IPS-NIHi11 (cell line): ENCODE measurements around the gene AJAP1.

ENCODE experiments used
- DNase-seq: peaks from one replicate; pipeline ENCODE4 v3.0.0; 2012; ENCODE audit warnings: mixed read lengths, low spot score

Gene AJAP1

DNA sequence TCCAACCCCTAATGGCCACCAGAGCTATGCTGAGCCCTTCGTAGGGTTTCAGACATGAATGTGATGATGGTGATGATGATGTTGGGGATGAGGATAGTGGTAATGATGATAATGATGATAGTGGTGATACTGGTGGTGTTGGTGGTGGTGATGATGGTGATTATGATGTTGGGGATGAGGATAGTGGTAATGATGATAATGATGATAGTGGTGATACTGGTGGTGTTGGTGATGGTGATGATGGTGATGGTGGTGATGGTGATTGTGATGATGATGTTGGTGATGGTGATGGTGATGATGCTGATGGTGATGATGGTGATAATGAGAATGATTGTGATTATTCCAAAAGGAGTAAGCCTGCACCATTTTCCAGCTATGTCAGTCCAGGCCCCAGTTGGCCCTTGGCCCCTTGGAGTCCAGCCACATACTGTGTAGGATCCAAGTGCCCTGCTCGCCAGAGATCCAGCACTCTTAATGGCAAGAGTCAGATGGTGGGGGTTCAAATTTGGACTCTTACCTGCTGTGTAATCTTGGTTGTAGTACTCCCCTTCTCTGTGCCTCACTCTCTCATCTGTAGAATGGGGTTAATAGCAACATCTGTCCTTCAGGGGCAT is 28.3 kb downstream of the AJAP1 start:
- DNase-seq, result no peak

DNA sequence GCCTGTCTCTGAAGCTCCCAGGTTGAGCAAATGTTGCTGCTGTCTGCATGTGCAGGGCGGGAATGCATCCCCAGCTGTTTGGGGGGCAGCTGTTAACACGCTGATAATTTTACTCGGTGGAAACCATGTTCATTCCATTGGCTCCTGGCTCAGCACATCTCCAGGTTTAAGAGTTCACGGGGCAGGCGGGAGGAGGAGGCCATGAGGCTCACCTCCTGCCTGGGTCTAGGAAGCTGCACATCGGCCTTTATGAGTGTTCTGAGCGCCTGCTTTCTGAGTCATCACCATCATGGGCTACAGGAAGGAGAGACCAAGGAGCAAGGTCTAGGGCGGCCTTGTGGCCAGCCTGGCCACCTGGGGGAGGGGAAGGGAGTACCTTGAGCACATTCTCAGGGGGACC is 29.7 kb downstream of the AJAP1 start:
- DNase-seq, result no peak

DNA sequence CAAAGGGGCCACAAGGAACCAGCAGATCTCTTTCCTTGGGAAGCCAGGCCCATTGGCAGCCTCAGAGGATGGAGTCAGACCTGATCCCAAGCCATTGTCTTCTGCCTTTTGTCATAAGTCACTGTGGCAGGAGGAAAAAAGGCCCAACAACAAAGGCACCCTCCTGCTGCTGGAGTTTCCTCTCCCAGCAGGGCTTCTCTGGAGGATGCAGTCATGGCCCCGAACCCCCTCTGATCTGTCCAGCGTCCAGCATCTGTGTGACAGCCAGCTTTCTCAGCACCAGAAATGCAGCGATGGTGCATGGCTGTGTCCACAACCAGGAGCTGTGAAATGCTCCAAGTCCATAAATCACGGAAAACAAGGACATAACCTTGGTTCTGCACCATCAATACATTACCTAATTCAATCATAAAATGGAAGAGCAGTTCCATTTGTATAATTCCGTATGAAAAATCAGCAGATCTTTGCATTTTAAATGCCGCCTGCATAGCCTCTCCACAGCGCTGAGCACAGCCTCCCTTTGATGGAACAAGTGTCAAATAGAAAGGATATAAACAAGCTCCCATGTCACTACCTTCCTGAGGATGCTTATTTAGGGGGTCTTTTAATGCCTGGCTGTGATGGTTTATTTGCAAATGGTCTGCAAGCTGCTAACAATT is 30.6 kb downstream of the AJAP1 start:
- DNase-seq, result peak; percentile 44

DNA sequence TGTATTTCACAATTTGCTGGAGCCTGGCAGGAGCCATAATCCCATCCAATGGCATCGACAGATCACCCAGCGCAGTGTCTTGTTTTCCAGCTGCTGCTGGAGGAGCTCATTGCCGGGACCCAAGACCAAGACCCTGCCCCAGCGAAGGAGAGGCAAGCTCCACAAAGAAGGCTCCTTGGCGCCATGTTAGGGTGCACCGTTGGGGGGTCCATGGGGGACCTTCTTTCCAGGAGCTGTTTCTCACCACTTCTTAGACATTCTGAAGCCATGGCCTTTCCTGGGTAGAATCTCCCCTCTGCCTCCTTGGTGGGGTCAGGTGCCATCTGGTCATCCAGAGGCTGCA is 31.1 kb downstream of the AJAP1 start:
- no peak for DNase-seq

DNA sequence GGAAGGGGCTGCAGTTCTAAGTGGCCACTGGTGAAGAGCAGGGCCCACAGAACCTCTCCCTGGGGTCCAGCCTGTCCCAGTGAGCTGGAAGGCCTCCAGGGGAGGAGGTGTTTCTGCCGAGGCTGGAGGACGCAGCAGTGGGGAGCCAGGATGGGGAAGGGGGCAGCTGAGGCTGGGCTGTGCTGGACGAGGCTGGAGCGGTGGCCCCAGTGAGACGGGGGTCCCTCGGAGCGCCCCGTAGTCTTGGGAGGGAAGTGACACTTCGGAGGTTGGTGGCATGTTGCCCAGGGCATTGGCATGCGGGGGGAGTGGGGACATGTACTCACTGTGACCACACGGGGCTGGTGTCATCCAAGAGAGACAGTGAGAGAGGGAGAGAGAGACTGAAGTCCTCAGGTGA is 33.5 kb downstream of the AJAP1 start:
- no peak for DNase-seq

DNA sequence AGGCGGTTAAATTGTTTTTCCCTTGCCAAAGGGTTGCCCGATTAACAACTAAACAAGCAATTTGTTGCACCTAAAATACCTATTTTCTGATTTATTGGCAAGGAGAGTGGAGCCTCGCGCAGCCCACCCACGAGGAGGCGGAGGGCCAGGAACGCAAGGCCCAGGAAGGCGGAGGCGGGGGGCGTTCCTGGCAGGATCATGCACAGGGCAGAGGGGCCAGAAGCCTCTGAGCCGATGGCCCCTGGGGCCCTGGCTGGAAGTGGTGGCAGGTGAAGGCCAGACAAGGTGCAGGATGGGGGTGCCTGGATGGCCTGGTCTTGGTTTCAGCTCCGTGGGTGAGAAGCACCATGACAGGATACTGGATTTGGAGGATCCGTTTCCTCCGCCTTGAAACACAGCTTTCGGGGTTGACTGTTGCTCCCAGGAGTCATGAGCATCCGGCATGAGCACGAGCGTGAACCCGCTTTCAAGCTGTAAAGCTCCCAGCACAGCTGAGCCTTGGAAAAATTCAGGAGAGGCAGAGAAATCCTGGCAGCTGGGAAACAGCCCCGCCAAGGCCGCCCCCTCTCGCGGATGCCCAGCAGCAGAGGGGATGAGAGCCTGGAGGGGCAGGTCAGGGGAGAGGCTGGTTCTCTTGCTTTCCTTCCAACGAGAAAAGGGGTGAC is 35.0 kb downstream of the AJAP1 start:
- DNase-seq, result no peak

DNA sequence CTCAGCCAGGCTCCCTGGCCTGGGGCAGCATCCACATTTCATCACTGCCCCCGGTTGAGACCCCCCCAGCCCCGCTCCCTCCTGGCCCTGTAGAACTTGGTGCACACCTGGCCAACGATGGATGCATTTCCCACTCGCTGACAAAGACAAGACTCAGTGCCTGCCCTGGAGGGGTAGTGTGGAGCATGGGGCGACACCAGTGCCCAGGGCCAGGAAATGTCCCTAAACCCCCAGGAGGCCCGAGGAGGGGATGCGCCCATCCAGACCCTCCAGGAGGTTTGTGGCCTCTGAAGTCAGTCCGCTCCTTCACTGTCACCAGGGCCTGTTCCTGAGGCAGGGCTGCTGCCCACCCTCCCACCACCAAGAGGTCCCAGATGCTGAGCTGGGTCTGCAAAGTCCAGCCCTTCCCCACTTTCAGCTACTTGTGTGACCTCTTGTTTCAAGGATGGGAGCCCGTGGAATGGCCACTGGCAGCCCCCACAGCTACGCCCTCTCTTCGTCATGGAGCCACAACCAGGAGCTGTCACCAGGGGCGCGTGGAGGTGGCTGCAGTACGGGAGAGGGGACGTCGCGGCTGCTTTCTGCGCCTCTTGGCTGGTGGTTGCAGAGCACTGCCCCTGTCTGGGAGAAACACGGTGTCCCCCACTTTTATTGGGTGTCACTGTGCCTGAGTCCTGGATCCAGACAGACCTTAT is 35.7 kb downstream of the AJAP1 start:
- no peak for DNase-seq

DNA sequence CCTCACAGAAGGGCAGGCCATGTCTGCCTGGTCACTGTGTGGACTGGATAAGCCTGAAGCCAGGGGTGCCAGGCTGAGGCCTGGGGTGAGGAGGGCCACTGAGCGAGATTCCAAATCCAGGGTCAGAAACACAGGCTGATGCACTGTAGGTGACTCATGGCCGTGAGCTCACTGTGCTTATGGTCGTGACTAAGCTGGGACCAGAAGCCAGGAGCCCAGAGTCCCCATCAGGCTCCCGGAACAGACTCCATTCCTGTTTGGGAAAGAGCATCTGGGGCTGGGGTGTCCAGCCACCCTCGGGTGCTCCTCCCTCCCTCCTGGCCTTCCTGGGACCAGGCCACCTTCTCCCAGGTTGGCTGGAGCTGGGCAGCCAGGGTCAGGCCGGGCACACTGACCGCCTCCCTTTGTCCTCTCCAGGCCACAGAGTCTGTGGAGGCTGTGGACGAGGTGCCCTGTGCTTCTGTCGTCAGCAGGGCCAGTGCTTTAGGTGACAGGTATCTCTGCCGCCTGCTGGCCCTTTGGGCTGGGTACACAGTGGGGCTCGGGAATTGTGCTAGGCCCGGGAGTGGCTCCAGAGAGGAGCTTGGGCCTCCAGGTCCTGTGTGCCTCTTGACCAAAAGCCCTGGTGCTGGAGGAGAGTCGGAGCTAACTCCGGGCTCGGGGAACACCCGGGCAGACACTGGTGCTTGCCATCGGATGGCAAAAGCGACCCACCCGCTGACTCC is 36.7 kb downstream of the AJAP1 start:
- DNase-seq, result no peak

DNA sequence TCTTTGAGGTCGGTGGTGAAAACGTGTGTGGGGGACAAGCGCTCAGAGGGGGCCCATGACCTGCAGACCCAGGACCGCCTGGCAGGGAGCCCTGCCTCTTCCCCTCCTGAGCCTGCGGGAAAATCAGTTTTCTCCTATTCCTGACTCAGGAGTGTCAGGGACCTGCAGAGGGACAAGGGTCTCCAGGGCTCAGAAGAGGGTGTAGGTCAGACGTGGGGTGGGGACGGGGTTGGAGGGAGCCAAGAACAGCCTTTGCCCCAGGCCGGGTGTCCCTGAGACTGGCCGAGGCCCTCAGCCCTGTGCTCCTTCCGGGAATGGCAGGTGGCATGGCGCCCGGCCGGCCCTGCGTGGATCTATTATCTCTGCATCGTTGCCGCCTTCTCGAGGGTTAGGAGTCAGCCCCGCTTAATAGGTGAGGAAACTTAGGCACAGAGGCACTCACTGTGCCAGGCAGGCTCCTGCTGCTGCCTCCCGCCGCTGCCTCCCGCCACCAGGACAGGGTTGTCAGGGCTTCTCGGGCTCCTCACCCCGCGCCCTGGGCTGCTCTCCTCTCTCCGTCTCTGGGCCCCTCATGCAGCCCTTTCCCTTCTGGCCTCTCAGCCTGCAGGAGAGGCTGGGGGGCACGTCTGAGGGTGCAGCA is 37.5 kb downstream of the AJAP1 start:
- no peak for DNase-seq

DNA sequence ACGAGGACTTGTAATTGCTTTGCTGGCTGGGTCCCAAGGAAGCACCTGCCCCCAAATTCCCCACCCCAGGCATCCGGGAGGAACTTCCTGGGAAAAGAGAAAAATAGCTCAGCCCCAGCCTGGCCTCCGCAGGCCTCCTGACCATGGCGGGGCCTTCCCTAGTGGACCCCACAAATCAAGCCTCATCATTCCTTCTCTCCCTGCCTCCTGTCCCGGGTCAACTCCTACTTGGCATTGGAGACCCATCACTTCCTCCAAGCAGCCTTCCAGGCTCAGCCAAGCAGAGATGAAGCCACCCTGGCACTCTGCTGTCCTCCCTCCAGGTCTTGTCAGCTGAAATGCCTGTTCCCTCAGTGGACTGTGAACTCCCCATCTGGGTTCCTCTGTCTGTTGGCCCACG is 38.0 kb downstream of the AJAP1 start:
- no peak for DNase-seq

DNA sequence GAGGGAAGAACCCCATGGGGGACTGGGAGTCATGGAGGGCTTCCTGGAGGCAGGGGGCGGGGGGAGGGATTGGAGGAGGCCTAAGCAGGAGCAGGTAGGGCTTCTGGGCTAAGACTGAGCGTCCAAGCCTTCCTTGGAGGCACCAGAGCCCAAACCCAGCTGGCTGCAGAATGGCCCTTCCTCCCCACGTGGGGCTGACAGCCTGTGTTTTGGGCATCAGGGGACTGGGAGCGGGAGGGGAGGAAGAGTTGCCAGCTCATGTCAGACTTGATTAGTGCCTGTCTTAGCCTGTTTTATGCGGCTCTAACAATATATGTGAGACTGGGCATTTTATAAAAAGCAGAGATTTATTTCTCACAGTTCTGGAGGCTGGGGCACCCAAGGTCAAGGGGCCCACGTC is 38.9 kb downstream of the AJAP1 start:
- DNase-seq, result no peak

DNA sequence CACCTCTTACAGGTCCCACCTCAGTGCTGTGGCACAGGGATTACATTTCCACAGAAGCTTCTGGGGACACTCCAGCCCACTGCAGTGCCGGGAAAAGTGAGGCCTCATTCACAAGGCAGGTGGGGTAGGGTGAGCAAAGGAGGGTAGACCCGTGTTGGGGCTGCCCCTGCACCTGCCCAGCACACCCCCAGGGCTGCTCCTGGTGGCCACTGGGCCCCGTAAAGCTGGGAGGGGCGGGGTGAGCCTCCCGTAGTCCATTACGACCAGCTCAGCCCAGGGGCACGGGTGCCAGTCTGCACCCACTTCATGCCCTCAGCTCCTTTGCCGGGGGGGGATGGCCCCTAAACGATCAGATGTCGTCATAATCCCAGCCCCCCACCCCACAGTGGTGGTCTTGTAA is 39.5 kb downstream of the AJAP1 start:
- no peak for DNase-seq

DNA sequence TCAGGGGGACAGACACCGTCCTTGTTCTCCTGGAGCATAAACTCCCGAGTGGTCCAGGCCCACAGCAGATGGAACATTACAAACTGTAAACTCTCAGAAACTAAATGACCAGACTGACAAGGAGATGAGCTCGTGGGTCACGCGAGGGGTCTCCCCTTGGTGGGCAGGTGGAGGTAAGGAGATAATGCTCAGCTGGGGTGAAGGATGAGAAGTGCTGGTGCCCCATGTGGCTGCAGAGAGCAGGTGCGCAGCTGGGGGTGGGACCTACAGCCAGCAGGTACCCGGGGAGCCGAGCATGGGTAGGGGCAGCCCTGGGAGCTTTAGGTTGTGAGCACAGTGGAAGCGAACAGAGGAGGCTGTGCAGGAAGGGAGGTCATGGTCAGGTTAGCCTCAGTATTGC is 40.1 kb downstream of the AJAP1 start:
- peak; percentile 71 for DNase-seq

DNA sequence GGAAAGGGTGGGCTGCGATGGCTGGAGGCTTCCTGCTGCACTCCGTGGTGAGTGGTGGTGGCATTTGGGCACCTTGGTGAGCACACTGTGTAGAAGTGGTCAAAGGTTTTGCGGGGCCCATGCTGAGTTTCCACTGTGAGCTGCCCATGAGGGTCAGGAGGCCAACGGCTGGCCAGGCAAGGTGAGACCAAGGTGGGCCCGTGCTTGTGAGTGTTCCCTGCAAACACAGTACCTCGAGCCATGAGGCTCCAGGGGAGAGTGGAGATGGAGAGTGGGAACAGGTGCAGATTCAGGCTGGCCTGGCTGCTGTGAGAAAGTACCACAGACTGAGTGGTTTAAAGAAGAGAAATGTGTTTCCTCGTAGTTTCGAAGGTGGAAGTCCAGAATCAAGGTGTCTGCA is 40.8 kb downstream of the AJAP1 start:
- no peak for DNase-seq

DNA sequence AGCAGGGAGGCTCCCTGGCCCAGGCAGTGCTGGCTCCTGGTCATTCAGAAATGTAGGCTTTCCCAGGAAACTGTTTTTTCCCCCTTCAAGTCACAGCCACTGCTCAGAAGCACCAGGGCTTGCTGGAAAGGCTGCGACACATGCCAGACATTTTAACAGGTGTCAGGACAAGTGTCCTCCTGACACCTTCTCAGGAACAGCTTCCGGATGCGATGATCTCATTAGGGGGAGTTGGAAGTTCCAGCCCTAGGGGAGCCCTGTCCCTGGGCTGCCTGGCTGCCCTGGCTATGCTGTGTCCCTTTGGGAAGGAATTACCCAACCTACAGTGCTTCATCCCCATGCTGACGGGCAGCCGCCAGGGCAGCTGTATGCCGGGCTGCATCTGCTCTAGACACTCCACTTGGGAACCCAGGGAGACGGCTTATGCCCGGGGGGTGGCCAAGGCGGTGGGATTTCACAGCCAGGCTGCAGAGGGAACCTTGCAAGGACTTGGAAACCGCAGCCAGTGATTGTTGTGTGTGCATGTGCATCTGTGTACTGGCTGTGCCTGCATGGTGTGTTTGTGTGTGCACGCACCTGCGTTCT is 41.8 kb downstream of the AJAP1 start:
- no peak for DNase-seq

DNA sequence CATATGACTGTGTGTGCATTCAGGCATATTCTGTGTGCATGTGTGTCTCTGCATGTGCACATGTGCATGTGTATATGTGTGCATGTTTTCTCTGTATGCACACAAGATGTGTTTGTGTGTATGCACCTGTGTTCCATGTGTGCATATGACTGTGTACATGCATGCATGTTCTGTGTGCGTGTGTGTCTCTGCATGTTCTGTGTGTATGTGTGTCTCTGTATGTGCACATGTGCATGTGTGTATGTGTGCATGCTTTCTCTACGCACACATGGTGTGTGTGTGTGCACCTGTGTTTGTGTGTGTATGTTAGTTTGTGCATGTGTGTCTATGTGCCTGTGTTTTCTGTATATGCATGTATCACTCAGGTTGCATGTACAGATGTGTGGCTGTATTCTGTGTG is 42.3 kb downstream of the AJAP1 start:
- DNase-seq, result no peak

DNA sequence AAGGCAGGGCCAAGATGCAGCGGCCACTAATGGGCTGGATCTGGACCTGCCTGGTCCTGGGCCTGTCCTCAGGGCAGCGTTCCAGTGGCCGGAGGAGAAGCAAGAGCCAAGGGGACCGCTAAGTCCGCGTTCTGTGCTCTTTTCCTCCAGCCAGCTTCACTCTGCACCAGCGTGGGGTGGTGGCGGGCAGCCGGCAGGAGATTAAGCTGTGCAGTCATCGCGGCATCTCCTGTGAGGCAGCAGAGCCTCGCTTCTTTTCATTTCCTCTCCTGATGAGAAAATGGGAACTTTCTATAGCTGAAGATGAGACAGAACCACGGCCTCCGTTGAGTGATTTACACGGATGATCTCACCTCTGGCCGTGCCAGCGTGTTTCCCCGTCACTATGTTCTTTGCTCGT is 43.4 kb downstream of the AJAP1 start:
- no peak for DNase-seq

DNA sequence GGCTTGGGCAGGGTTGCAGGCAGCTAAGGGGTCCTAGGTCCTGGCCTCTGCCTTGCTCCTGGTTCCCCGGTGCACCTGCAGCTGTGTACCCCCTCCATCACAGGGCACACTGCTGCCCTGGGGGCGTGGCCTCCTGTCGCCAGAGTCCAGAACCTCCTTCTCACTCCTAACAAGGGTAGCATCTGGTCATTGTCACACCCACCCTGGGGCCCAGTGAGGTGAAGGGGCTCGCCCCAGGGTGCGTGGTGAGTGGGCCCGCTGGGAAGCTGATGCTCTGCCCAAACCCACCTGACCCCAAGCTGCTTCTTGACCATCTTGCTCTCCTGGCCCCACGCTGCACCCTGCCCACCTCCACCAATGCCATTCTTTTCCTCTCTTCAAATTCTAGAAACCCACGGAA is 44.5 kb downstream of the AJAP1 start:
- no peak for DNase-seq

DNA sequence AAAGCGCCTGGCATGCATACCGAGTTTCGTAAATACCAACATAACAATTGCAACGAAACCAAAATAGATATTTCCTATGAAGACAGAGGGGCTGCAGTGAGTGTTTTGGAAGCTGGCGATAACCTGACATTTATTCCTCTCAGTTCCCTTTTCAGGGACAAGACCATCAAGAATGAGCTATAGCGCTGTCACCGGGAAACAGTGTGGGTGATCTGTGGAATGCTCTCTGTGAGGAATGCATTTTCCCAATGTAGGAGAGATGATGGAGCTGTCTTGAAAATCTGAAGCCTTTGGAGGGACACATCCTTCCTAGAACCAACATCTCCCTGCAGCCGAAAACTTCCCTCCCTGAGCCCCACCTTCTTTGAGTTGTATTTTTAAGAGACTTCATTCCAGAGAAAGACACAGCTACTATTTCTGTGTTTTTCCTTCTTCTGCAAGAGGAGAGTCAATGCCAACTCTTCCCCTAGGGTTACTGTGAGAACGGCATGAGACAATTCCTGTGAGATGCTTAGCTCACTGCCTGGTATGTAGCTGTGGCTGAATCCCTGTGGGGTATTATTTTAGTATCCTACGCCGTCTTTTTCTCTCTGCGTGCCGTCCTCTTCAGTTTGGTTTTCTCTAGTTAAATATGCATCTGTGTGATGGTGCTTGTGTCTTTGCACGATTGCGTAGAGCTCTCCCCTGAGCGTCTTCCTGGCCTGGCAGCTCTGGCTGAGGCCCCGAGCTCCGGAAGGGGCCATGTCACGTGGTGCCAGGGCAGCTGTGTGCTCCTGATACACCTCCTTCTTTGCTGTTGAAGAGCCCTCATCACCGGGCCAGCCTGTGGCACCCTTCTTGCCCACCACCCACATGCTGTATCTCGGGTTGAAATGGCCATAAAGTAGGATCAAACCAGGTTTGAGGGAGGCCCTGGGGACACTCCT is 45.2 kb downstream of the AJAP1 start:
- DNase-seq, result no peak

DNA sequence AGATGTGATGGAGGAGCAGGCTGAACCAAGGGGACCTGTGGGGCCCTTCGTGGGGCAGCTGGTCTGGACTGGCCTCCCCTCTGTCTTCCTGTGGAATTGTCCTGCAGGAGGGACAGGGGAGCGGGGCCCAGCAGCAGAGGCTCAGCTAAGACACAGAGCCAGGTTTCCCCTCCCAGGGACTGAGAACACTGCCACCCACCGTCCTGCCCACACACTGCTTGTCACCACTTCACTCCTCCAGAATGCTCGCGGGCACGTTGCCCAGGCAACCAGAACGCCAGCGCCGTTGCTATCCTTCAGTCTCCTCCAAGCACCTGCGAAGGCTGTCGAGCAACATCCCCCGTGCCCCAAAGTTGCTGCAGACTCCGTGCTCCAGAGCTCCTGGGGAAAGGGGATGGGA is 46.4 kb downstream of the AJAP1 start:
- DNase-seq, result no peak

DNA sequence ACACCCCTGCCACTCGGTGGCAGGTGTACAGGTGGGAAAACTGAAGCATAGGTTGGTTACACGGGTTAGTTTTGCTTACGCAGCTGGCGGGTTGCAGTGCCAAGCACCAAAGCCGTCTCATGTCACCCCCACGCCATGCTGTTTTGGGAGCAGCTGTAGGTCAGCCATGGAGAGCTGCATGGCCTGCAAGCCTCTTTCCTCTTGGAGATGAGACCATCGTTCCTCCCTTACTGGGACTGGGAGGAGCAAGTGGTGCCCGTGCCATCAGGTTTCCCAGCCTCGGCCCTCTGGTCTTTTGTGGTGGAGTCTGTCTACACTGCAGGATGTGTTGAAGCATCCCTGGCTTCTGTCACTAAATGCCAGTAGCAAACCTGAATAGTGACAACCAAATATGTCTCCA is 46.9 kb downstream of the AJAP1 start:
- DNase-seq, result no peak
